Stimulated activated CD8-positive, alpha-beta memory T cell treated with anti-CD3 and anti-CD28 coated beads, Interleukin-7, amount 100 ng/mL, for 1 hour (primary cell): Measurements from ENCODE around the gene TINCR.
"Not testable (repeated sequence)": the region's sequence is repeated elsewhere in the genome, so short reads cannot be mapped to it uniquely, and the experiment has no call there.

Experiments
- DNase-seq, 2 donors: peaks; one replicate each; pipeline ENCODE4 v3.0.0-alpha.2; 2020; ENCODE audit warnings: low read depth in 2 of 2

Gene TINCR

GRCh38 chr19:5558101-5558621, 9.6 kb downstream of the TINCR start:
- no peak for DNase-seq

- DNase-seq, result no peak
Observed at GRCh38 chr19:5557691-5558090, 10.1 kb downstream of the TINCR start.

- no peak for DNase-seq
Observed at GRCh38 chr19:5554828-5555227, 12.9 kb downstream of the TINCR start.

- no peak for DNase-seq
Observed at GRCh38 chr19:5553892-5554291, 13.9 kb downstream of the TINCR start.

GRCh38 chr19:5547881-5548280, 19.9 kb downstream of the TINCR start:
- DNase-seq, result no peak

- DNase-seq, result no peak
Observed at GRCh38 chr19:5545984-5546383, 21.8 kb downstream of the TINCR start.

GRCh38 chr19:5545051-5545450, 22.7 kb downstream of the TINCR start:
- no peak for DNase-seq

GRCh38 chr19:5542665-5543064, 25.1 kb downstream of the TINCR start:
- DNase-seq, result no peak

GRCh38 chr19:5541456-5541855, 26.3 kb downstream of the TINCR start:
- no peak for DNase-seq

- DNase-seq, result no peak
Observed at GRCh38 chr19:5540208-5540607, 27.5 kb downstream of the TINCR start.

GRCh38 chr19:5537870-5538269, 29.9 kb downstream of the TINCR start:
- DNase-seq, result no peak

GRCh38 chr19:5536982-5537579, 30.7 kb downstream of the TINCR start:
- DNase-seq, result not testable (repeated sequence)

GRCh38 chr19:5536337-5536894, 31.3 kb downstream of the TINCR start:
- DNase-seq, result no peak

- no peak for DNase-seq
Observed at GRCh38 chr19:5534787-5535586, 32.8 kb downstream of the TINCR start.

GRCh38 chr19:5533257-5533656, 34.5 kb downstream of the TINCR start:
- no peak for DNase-seq

GRCh38 chr19:5530701-5531100, 37.1 kb downstream of the TINCR start:
- DNase-seq, result no peak

- DNase-seq, result no peak
Observed at GRCh38 chr19:5526691-5527090, 41.1 kb downstream of the TINCR start.

- no peak for DNase-seq
Observed at GRCh38 chr19:5524081-5524480, 43.7 kb downstream of the TINCR start.

- DNase-seq, result no peak
Observed at GRCh38 chr19:5522106-5522505, 45.6 kb downstream of the TINCR start.

- no peak for DNase-seq
Observed at GRCh38 chr19:5520501-5520900, 47.3 kb downstream of the TINCR start.

GRCh38 chr19:5519076-5519475, 48.7 kb downstream of the TINCR start:
- no peak for DNase-seq

GRCh38 chr19:5515737-5516136, 52.0 kb downstream of the TINCR start:
- no peak for DNase-seq

GRCh38 chr19:5514001-5514400, 53.8 kb downstream of the TINCR start:
- DNase-seq, result no peak
